Measurements from ENCODE around the gene FILIP1L. TPM values are rescaled to one million over a fixed set of nuclear protein-coding genes. Genes with fewer than 3 reads are reported as not detected.

FILIP1L gene
- total and polyA plus RNA-seq, 2 of the 13 experiments (the other 11 are each of a cell fraction or from before 2014, with no cell fraction given) = 8.1 to 187 TPM

GRCh38 chr3:99817437-99818240, 296.7 kb downstream of the FILIP1L start, which contains the start of gene CMSS1 (continued):
- TF ChIP-seq ZNF687 (CRISPR knock-in tag; IDR thresholded peaks at IDR 0.05) = peak; percentile 95
- TF ChIP-seq YY1 (IDR thresholded peaks at IDR 0.05; ENCODE audit: insufficient read depth, insufficient replicate concordance, low read depth, low read length) = no peak
- TF ChIP-seq SRSF1 (optimal IDR thresholded peaks at IDR 0.05; ENCODE audit: low read depth, low read length) = no peak
- no peak; the same call in 1 of the 2 replicates for TF ChIP-seq SMYD3 (CRISPR knock-in tag; IDR thresholded peaks at IDR 0.05)
- TF ChIP-seq FOXP4 (CRISPR knock-in tag; IDR thresholded peaks at IDR 0.05) = peak; percentile 47; the same call in 1 of the 2 replicates
- TF ChIP-seq TRIM22 (IDR thresholded peaks at IDR 0.05) = no peak
- no peak for TF ChIP-seq NCOA5 (CRISPR knock-in tag; IDR thresholded peaks at IDR 0.05)
- TF ChIP-seq HNRNPH1 (optimal IDR thresholded peaks at IDR 0.05; ENCODE audit: low read depth, low read length) = no peak
- TF ChIP-seq HES4 (CRISPR knock-in tag; IDR thresholded peaks at IDR 0.05; ENCODE audit: borderline replicate concordance) = 0 out of 2 replicates have a peak, but pooled peaks have one; percentile 55
- no peak for TF ChIP-seq ZNF530 (CRISPR knock-in tag; IDR thresholded peaks at IDR 0.05; ENCODE audit: low read depth)
- TF ChIP-seq KLF6 (CRISPR knock-in tag; IDR thresholded peaks at IDR 0.05) = 0 out of 2 replicates have a peak, but pooled peaks have one; percentile 21
- TF ChIP-seq ZNF296 (CRISPR knock-in tag; conservative IDR thresholded peaks at IDR 0.05) = no peak
- TF ChIP-seq ZNF703 (CRISPR knock-in tag; IDR thresholded peaks at IDR 0.05; ENCODE audit: borderline replicate concordance) = 0 out of 2 replicates have a peak, but pooled peaks have one; percentile 40
- no peak for TF ChIP-seq ZFP36 (IDR thresholded peaks at IDR 0.05; ENCODE audit: borderline replicate concordance, low read depth, low read length, partially characterized antibody)
- TF ChIP-seq KDM5A (IDR thresholded peaks at IDR 0.05; ENCODE audit: borderline replicate concordance, low read length) = peak; percentile 97
- TF ChIP-seq ZNF616 (CRISPR knock-in tag; IDR thresholded peaks at IDR 0.05; ENCODE audit: low read depth) = no peak
- no peak for TF ChIP-seq ZNF639 (CRISPR knock-in tag; conservative IDR thresholded peaks at IDR 0.05)
- no peak for TF ChIP-seq SRF (IDR thresholded peaks at IDR 0.05; ENCODE audit: low read depth, low read length)

All from HepG2 (cell line).